ENCODE results near the gene LYRM9.
"Not testable (repeated sequence)": the region's sequence is repeated elsewhere in the genome, so short reads cannot be mapped to it uniquely, and the experiment has no call there.

GRCh38 chr17:27829888-27830287, 63.3 kb downstream of the LYRM9 start:
- TF ChIP-seq CTCF, POLR2A (IDR thresholded peaks at IDR 0.05): not testable (repeated sequence)
